Measurements from ENCODE around the gene RNF7. TPM values are rescaled to one million over a fixed set of nuclear protein-coding genes. Genes with fewer than 3 reads are reported as not detected.

RNF7 gene
- total and polyA plus RNA-seq, 2 donors (not counting 3 experiments of a cell fraction or from before 2014, with no cell fraction given): 120 to 136 TPM

DNA sequence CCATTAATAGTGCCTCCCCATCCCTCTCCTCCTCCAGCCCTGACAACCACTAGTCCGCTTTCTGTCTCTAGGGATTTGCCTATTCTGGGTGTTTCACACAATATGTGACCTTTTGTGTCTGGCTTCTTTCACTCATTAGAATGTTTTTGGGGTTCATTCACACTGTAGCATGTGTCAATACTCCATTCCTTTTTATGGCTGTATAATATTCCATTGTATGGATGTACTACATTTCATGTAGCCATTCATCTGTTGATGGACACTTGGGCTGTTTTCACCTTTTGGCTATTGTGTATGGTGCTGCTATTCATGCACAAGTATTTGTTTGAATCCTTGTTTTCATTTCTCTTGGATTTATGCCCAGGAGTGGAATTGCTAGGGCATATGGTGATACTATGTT, 41.6 kb downstream of the RNF7 start:
- FAIRE-seq (no peak), DNase-seq (ENCODE audit: low read depth, low spot score) (no peak)
- no peaks in the 10 kb centered on the region for H3K4me1 ChIP-seq (ENCODE audit: control insufficient read depth, extremely low read depth, insufficient read depth, low read length)
- TF ChIP-seq POLR2AphosphoS5 (IDR thresholded peaks at IDR 0.05; ENCODE audit: insufficient read depth, low read depth, low read length) (no peak), EZH2 (IDR thresholded peaks at IDR 0.05; ENCODE audit: borderline replicate concordance, low read depth, low read length, severe bottlenecking) (no peak), GATA2 (IDR thresholded peaks at IDR 0.05; ENCODE audit: insufficient read depth, insufficient read length, low read depth, low read length) (no peak), POLR2A (IDR thresholded peaks at IDR 0.05; ENCODE audit: low read depth, low read length) (no peak), FOS (IDR thresholded peaks at IDR 0.05; ENCODE audit: borderline replicate concordance, insufficient read depth, low read length) (no peak), MYC (IDR thresholded peaks at IDR 0.05; ENCODE audit: low read depth, low read length) (no peak)
- TF ChIP-seq, protein P1, sequence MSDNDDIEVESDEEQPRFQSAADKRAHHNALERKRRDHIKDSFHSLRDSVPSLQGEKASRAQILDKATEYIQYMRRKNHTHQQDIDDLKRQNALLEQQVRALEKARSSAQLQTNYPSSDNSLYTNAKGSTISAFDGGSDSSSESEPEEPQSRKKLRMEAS (IDR thresholded peaks at IDR 0.05; ENCODE audit: insufficient read depth, insufficient read length): no peak
- TF ChIP-seq, protein P2, sequence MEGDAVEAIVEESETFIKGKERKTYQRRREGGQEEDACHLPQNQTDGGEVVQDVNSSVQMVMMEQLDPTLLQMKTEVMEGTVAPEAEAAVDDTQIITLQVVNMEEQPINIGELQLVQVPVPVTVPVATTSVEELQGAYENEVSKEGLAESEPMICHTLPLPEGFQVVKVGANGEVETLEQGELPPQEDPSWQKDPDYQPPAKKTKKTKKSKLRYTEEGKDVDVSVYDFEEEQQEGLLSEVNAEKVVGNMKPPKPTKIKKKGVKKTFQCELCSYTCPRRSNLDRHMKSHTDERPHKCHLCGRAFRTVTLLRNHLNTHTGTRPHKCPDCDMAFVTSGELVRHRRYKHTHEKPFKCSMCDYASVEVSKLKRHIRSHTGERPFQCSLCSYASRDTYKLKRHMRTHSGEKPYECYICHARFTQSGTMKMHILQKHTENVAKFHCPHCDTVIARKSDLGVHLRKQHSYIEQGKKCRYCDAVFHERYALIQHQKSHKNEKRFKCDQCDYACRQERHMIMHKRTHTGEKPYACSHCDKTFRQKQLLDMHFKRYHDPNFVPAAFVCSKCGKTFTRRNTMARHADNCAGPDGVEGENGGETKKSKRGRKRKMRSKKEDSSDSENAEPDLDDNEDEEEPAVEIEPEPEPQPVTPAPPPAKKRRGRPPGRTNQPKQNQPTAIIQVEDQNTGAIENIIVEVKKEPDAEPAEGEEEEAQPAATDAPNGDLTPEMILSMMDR (IDR thresholded peaks at IDR 0.05; ENCODE audit: extremely low read depth in 1 of 2, insufficient read depth in 1 of 2, low read depth in 1 of 2, low read length in 2 of 2): no peak
- H3K9ac ChIP-seq (replicated peaks; ENCODE audit: extremely low read depth, insufficient read depth, low read length): no peak overlapping the region
- no peaks in the 10 kb centered on the region for H4K20me1 ChIP-seq (replicated peaks; ENCODE audit: control insufficient read depth, extremely low read depth, insufficient read depth, low read length)
- no peak overlapping the region for H3K27ac ChIP-seq (ENCODE audit: insufficient read depth, low read depth, low read length)
- no peaks in the 10 kb centered on the region for H3K36me3 ChIP-seq (ENCODE audit: control insufficient read depth in 2 of 2, extremely low read depth in 1 of 2, insufficient read depth in 2 of 2, low read length in 2 of 2)
- H3K79me2 ChIP-seq (ENCODE audit: control insufficient read depth, insufficient read depth, low read length): no peaks in the 10 kb centered on the region
- CTCF ChIA-PET: no interaction called here
- POLR2A ChIA-PET: no interaction called here
- H3K27me3 ChIP-seq (ENCODE audit: control insufficient read depth in 2 of 2, insufficient read depth in 2 of 2, low read length in 2 of 2): peaks cover 0 to 3% of the 10 kb centered on the region in 2 experiments
- H3K4me2 ChIP-seq (ENCODE audit: insufficient read depth, low read length): no peak overlapping the region
- BruUV-seq (replicated peaks): no TSS peak
- H2AFZ ChIP-seq (ENCODE audit: low read depth, low read length): no peak overlapping the region
- intact Hi-C loops (cut with micrococcal nuclease): no loop called here
- H3K9me1 ChIP-seq (replicated peaks; ENCODE audit: control insufficient read depth, extremely low read depth, insufficient read depth, low read length): no peaks in the 10 kb centered on the region
- H3K4me3 ChIP-seq (replicated peaks in 1 of 3; ENCODE audit: insufficient read depth in 1 of 3, low read depth in 1 of 3, low read length in 3 of 3): no peak overlapping the region
- dilution Hi-C loops (cut with MboI; ENCODE audit: extremely low pct_ligation_motif_present, low sequenced_read_pairs): no loop called here
- H3K9me3 ChIP-seq (replicated peaks; ENCODE audit: control insufficient read depth, insufficient read depth, low read length): no peaks in the 10 kb centered on the region
